Left cardiac atrium (tissue), 4 donors: Measurements from ENCODE around the gene CAMK2B. TPM values are rescaled to one million over a fixed set of nuclear protein-coding genes. Genes with fewer than 3 reads are reported as not detected.
A peak's percentile ranks its signal among the peaks of the same experiment; 100 is the strongest.

Experiments
- ATAC-seq, 2 donors: fragments of 200-7000 bp; cut with Tn5 transposase; one replicate each; pipeline ENCODE4 v1.9.1; 2020; ENCODE audit warnings: mild to moderate bottlenecking in 2 of 2, moderate library complexity in 2 of 2
- DNase-seq: peaks from one replicate; pipeline ENCODE4 v3.0.0-alpha.2; 2020
- intact Hi-C, 2 donors: fragments of 100-400 bp; cut with DNase I; formaldehyde crosslinking; loops; one replicate each; pipeline versions ENCODE4 v1.14.1 to v1.15.1; 2022 to 2023
- long read RNA-seq: library from polyadenylated mRNA; unstranded; transcript quantifications from one replicate; pipeline ENCODE4 v2.0.0, GENCODE V29; 2021
- total RNA-seq, 2 donors: library from RNA; stranded (reverse); fragmentation: NEBNext Ultra II Directional; extraction: Animal tissue kit (Norgen Biotek cat#: 25700); gene quantifications; one replicate each; pipeline ENCODE4 v1.2.1, GENCODE V29; 2021
- donor health status: DM: no; HTN: yes; CAD: no.
- donor health status: DM: no; HTN: yes; CAD: no; lungs with severe emphysema.
- donor health status: DM: yes; HTN: yes; CAD: no.
- donor health status: Dilated cardiomyopathy.

Gene CAMK2B
- total RNA-seq = 10 to 100 TPM; 75.8 to 98.7 TPM
- long read RNA-seq, full-length matches to known transcripts = 5 of 128 reads
- long read RNA-seq, partial matches to known transcripts = 11 of 128 reads
- long read RNA-seq, other reads (novel, unspliced or antisense) = 112 of 128 reads

GRCh38 chr7:44325201-44325671, at the start of gene CAMK2B:
Gene CAMK2B (minus strand): TSS chr7:44325594. CDS start chr7:44325421, 173 bp downstream.
- DNase-seq (no peak), ATAC-seq (peak in 1 of 2 donors; percentile 28)
- intact Hi-C loops = no loop called here

- intact Hi-C loops = loop anchor here in 1 of 2 donors (10.0 kb wide), 1 partner anchor 191 kb away; no protein-coding TSS in a partner anchor
Observed at GRCh38 chr7:44374007-44374763, 48.8 kb upstream of the CAMK2B start.

GRCh38 chr7:44373418-44373740, 48.0 kb upstream of the CAMK2B start:
- no peak for DNase-seq
- intact Hi-C loops = loop anchor here in 1 of 2 donors (10.0 kb wide), 1 partner anchor 191 kb away; no protein-coding TSS in a partner anchor

More at GRCh38 chr7:44374007-44374763, 48.8 kb upstream of the CAMK2B start:
- peak; percentile 10 for DNase-seq
- ATAC-seq = no peak

DNA sequence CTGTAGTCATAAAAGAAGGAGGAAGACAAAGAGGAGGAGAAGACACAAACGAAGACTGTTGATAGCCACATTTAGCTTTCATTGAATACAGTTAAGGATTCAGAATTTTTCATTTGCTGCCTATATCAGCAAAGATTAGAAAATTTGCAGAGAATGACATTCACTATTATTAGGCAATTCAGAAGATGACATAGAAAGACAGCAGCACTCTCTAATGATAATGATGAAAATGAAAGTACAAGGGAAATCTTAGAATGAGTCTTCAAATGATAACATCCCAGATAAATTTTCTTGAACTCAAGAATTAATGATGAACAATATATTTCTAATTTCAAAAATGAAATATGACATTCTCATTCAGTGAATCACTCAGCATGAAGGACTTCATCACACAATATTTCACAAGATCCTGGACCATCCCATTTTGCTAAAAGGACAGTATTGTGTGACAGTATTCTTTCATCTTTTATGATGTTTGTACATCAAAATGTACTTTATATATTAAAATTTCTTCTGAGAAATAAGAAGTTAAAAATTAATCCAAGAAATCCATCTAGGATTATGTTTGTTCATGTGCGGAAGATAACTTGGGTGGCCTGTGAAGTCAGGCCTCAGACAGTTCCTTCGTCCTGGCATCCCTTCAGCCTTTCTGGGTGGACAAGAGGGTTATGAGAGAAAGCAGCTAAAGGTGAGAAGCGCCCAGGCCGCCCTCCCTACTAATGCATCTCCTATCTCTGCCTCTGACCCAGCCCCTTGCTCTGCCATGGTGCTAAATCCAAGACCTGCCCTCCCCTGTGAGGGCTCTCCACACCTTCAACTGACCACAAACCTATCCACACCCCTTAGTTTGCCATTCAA, 47.4 kb upstream of the CAMK2B start:
- DNase-seq = peak; percentile 10
- no peak for ATAC-seq
- intact Hi-C loops = loop anchor here in 1 of 2 donors (10.0 kb wide), 1 partner anchor 192 kb away; no protein-coding TSS in a partner anchor

More at GRCh38 chr7:44373418-44373740, 48.0 kb upstream of the CAMK2B start:
- no peak for ATAC-seq

DNA sequence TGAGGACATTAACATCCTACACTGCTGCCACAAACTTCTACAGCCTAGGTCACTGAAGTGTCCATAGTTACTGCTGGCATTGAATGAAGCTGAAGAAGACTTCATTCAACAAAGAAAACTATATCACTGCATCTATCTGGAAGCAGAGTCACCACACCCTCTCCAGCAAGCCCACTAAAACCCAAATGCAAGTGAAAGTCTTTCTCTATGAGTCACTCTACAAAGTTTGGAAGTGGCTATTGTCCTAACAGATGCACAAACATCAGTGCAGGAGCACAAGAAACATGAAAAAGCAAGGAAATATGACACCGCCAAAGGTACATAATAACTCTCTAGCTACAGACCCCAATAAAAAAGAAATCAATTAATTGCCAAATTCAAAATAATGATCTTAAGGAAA, 43.5 kb upstream of the CAMK2B start:
- no peak for ATAC-seq
- DNase-seq = no peak
- intact Hi-C loops = no loop called here

DNA sequence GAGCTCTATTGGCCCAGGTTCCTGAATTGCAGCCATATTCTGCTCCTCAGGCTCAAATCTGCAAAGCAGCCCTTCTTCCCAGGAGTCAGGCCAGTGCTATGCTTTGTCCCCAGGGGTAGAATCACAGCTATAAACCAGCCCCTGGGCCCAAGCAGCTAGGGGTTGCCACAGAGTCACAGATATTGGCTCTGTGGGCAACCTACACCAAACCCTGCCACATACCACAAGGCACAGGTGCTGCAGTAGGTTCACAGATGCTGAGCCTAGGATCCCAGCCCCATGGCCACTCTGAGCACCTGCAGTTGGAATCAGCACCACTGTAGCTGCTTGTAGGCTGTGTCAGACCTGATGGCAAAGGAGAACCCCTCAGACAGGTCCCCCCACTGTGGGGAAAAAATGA, 43.1 kb upstream of the CAMK2B start:
- no peak for ATAC-seq
- intact Hi-C loops = no loop called here
- no peak for DNase-seq

DNA sequence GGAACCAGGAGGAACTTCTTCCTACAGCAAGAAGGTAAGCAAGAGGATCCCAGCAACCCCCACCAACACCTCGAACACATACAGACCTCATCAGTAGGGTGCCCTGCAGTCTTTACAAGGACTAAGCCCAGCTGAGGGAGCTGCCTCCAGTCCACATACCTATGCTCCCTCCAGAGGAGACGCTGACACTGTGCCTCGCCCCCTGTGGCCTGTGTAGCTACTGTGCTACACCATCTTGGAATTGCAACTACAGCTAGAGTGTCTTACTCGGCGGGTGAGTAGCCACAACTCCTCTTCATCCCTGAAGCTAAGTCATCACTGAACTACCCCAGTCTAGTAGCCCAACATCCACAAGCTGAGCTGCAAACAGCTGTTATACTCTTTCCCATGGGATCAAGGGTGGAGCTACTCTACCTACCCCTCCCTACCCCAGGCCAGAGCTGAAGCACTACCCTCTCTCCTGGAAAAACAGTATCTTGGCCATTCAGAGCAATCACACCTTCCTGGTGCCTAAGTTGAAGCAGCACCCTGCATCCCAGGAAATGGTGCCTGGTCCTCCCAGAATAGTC, 42.2 kb upstream of the CAMK2B start:
- DNase-seq (no peak), ATAC-seq (no peak)
- intact Hi-C loops = no loop called here

DNA sequence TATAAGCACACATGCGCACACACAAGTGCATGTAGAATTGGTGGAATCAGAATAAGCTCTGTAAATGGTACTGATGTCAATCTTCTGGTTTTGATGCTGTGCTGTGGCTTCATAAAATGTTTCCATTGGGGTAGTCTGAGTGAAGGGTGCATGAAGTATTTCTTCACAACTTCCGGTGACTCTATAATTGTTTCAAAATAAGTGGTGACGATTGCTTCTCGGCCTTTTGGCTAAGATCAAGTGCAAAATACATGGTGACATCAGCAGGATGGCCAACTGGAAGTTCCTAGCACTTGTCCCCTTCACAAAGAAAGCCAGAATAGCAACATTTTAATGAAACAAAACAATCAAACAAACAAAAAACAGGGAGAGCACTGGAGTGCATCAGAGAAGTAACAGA, 41.6 kb upstream of the CAMK2B start:
- intact Hi-C loops = no loop called here
- no peak for DNase-seq
- no peak for ATAC-seq

DNA sequence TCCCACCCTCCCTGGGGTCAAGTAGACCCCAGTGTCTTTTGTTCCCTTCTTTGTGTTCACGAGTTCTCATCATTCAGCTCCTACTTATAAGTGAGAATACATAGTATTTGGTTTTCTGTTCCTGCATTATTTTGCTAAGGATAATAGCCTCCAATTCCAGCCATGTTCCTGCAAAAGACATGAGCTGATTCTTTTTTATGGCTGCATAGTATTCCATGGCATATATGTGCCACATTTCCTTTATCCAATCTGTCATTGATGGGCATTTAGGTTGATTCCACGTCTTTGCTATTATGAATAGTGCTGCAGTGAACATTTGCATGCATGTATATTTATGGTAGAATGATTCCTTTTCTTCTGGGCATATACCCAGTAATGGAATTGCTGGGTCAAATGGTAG, 28.3 kb upstream of the CAMK2B start:
- DNase-seq (no peak), ATAC-seq (no peak)
- intact Hi-C loops = no loop called here

- DNase-seq = no peak
- ATAC-seq = peak; percentile 12 to 55
- intact Hi-C loops = no loop called here
Observed at GRCh38 chr7:44348851-44349781, 23.7 kb upstream of the CAMK2B start.

GRCh38 chr7:44348300-44348699, 22.9 kb upstream of the CAMK2B start:
- intact Hi-C loops = no loop called here
- no peak for DNase-seq
- peak in 1 of 2 donors; percentile 45 for ATAC-seq

DNA sequence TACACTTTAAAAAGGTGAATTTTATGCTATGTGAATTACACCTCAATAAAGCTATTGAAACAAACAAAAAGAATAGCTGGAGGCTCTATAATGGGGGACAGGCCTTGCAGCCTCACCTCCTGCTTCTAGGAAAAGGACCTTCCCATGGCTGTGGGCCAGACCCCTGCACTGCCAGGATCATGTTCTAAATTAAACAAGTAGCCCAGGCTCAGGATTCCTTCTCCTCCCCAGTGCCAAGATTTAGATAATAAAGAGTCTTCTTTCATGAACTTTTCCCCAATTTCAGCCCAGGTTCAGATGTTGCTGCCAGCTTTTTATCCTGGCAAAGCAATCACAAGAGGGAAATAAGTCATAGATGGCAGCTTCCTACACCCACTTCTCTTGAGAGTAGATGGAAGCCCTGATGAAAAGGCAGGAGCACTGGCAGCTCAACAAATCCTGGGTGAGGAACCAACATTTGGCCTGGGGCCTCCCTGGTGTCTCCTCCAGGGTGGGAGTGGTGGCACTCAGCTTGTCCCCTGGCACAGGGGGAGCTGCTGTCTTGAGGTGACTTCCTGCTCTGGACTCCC, 22.2 kb upstream of the CAMK2B start:
- peak; percentile 70 to 74 for ATAC-seq
- peak; percentile 48 for DNase-seq
- intact Hi-C loops = no loop called here

DNA sequence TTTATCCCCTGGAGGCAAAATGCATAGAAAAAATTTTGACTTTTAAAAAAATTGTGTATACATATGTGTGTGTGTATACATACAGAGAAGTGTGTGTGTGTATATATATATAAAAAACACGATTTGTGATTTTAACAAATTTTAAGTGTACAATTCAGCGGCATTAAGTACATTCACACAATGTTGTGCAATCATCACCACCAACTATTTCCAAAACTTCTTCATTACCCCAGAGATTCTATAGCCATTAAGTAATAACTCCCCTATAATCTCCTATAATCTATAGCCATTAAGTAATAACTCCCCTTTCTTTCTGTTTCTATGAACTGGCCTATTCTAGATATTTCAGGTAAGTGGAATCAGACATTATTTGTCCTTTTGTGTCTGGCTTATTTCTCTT, 20.7 kb upstream of the CAMK2B start:
- DNase-seq (no peak), ATAC-seq (no peak)
- intact Hi-C loops = no loop called here

GRCh38 chr7:44341401-44341800, 16.0 kb upstream of the CAMK2B start:
- ATAC-seq (no peak), DNase-seq (no peak)
- intact Hi-C loops = no loop called here

GRCh38 chr7:44338600-44338999, 13.2 kb upstream of the CAMK2B start:
- intact Hi-C loops = no loop called here
- ATAC-seq = no peak
- no peak for DNase-seq

DNA sequence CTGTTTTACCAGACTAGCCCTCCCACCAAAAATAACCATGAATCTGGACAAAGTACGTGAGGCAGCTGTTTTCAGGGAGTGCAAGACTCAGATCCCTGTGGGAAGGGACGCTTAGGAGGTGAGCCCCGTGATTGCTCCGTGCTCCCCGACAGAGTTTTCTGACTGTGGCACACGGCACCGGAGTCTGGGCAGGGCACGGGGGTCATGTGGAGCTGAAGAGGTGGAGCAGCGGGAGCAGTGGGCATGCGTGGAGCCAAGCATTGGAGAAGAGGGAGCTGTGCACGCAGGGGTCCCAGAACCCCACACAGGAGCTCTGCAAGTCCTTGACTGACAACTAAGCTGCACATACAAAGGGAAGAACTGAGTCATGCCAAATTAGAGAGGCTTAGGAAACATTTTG, 11.1 kb upstream of the CAMK2B start:
- intact Hi-C loops = no loop called here
- DNase-seq (no peak), ATAC-seq (no peak)

- no peak for ATAC-seq
- intact Hi-C loops = no loop called here
Observed at GRCh38 chr7:44335184-44335583, 9.8 kb upstream of the CAMK2B start.

GRCh38 chr7:44334734-44335097, 9.3 kb upstream of the CAMK2B start:
- ATAC-seq = peak in 1 of 2 donors; percentile 10
- intact Hi-C loops = no loop called here
- DNase-seq = no peak

More at GRCh38 chr7:44335184-44335583, 9.8 kb upstream of the CAMK2B start:
- no peak for DNase-seq
